OCI-LY1 (cell line): ENCODE data around the gene NUDT14.

Experiments used
- EZH2 ChIP-seq: fragments of 200-600 bp; sonication (generic), shearing (Covaris generic); IDR thresholded peaks from 2 replicates; pipeline ENCODE4 v1.8.0; 2017; ENCODE audit warnings: borderline replicate concordance, mixed run types, mild to moderate bottlenecking, antibody characterized with exemption, low read length, moderate library complexity, mixed read lengths
- TF ChIP-seq, protein P1 (sequence below): fragments of 200-600 bp; sonication (generic), shearing (Covaris generic); IDR thresholded peaks from 2 replicates; pipeline ENCODE4 v1.5.1; 2017; ENCODE audit warnings: mild to moderate bottlenecking, antibody characterized with exemption, low read length, moderate library complexity, mixed read lengths

DNA sequence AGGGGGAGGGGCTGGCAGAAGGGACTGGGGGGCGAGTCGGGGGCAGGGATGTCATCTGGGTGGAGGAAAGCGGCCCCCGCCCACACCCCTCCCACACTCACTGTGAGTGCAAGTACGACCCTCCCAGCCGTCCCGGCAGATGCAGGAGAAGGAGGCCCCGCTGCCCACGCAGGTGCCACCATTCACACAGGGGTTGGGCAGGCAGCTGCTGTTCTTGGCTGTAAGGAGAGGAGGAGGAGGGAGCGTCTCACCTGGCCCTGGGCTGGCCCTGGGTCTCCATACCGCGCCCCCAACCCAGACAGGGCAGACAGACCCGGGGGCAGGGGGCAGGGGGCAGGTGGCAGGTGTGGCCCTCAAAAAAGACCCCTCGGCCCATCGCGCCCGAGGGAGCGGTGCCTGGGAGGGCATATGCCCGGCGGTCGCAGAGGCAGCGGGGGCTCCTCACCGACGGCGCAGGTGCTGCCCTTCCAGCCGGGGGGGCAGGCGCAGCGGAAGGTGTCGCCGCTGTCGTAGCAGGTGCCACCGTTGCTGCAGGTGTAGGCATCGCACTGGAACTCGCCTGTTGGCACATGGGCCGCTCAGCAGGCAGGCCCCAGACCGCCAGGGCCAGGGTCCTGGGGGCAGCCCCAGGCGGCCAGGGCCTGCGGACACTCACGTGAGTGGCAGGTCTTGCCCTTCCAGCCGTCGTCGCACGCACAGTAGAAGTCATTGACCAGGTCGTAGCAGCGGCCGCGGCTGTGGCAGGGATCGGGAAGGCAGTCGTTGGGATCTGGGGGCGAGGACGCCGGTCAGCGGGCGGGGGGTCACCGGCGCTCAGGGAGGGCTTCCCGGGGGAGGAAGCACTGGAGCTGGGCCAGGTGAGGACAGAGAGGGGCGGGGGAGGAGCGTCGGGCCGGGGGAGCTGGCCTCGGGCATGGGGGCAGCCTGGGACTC is 33.2 kb downstream of the NUDT14 start:
- TF ChIP-seq, protein P1, sequence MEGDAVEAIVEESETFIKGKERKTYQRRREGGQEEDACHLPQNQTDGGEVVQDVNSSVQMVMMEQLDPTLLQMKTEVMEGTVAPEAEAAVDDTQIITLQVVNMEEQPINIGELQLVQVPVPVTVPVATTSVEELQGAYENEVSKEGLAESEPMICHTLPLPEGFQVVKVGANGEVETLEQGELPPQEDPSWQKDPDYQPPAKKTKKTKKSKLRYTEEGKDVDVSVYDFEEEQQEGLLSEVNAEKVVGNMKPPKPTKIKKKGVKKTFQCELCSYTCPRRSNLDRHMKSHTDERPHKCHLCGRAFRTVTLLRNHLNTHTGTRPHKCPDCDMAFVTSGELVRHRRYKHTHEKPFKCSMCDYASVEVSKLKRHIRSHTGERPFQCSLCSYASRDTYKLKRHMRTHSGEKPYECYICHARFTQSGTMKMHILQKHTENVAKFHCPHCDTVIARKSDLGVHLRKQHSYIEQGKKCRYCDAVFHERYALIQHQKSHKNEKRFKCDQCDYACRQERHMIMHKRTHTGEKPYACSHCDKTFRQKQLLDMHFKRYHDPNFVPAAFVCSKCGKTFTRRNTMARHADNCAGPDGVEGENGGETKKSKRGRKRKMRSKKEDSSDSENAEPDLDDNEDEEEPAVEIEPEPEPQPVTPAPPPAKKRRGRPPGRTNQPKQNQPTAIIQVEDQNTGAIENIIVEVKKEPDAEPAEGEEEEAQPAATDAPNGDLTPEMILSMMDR, result no peak
- TF ChIP-seq EZH2, result no peak
